ENCODE results near the gene NSG1.
A peak's percentile ranks its signal among the peaks of the same experiment; 100 is the strongest.
"Not testable (repeated sequence)": the region's sequence is repeated elsewhere in the genome, so short reads cannot be mapped to it uniquely, and the experiment has no call there.

NSG1 gene

DNA sequence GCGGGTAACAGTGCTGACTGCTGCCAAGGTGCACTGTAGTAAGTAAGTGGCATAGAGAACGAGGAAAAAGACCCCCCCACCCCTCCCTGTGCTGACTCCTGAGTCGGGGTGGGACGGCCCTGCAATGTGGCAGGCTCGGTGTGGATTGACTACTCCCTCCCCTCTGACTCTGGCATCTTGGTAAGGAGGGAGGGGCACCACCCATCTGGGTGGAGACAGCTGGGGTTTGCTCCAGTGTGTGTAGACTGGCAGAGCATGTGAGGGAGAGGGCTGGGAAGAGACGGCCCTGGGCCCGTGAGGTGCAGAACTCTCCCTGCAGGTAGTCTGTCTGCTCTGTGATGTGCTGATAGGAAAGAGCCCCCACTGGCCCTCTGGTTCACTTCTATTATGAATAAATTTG lies 31.0 kb downstream of the NSG1 start:
- peak; percentile 2 for DNase-seq

DNA sequence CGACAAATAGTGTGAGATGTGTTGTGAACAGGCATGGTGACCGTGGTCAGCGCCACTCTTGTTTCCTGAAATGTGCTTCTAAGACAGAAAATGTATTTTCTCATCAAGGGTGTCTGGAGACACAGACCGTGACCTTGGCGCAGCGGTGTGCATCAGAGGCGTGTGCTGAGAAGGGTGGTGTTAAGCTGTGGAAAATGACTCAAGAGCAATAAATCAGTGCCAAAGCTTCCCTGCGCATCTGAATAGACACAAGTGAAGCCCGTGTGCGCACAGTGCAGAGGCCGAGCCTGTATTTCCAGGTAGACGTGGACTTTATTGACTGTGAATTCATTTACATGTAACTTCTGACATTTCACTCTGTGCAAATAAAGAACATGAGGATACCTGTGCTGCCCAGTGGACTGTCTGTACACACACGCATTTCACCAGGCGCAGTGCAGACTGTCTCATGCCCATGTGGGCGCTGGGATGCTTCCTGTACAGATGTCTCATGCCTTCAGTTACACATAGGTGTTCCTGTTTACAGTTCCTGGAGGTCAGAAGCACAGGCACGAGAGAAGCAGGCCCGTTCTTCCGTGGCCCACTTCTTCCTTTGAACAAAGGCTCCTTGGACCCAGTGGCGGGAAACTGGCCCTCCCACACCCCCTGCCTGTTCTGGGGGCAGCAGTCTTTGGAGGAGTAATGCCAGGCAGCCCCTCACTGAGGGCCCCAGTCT lies 31.9 kb downstream of the NSG1 start:
- peak; percentile 3 for DNase-seq

DNA sequence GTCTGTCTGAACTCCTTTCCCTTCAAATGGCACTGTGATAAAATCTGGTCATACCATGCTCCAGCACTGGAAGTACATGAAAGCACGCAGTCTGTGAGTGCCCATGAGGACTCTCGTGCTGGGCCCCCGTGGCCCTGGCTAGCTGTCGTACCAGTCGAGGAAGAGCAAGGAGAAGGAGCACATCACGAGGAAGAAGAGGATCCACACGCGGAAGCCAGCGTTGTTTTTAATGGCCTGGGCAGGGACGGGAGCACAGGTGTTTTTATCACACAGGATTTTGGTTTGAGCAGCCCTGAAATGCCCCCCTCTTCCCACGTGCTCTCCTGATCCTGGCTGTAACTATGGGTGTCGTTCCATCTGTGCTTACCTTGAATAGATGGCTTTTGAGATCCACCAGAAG lies 33.0 kb downstream of the NSG1 start:
- no peak for DNase-seq

DNA sequence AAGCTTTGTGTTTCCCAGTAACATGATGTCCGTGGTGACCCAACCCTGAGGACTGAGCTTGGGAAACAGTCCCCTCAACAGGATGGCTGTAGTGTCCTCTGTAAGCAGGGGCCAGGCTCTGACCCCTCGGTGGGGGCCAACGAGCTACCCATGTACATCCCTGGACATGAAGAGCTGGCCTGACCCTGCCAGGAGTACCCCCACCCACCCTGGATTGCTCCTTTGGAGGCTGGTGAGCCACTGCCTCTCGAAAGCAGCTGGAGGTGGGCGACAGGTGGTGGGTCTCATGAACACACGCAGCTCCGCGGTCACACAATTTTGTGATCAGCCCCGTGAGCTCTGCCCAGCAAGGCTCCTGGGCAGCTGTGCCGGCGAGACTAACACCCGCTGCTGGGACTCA lies 33.5 kb downstream of the NSG1 start:
- DNase-seq, result no peak

DNA sequence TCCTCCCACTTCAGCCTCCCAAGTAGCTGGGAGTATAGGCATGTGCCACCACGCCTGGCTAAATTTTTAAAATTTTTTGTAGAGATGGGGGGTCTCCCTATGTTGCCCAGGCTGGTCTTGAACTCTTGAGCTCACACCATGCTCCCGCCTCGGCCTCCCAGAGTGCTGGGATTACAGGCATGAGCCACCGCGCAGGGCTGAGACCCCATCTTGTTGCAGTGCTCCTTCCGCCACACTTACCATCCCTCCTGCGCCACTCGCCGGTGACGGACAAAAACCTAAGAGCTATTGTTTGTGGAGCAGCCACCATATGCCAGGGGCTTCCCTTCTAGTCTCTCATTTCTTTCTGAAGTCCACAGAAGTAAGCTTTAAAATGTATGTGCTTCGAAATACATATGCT lies 34.5 kb downstream of the NSG1 start:
- no peak for DNase-seq

DNA sequence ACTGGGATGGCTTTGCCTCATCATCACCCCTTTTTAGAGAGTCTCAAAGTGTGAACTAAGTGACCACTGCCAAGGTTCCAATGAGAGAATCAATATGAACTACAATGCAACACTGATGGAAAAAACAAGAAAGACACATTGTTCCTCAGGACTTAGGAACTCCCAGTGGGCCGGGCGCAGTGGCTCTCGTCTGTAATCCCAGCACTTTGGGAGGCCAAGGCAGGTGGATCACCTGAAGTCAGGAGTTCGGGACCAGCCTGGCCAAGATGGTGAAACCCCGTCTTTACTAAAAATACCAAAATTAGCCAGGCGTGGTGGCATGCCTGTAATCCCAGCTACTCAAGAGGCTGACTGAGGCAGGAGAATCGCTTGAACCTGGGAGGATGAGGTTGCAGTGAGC lies 35.2 kb downstream of the NSG1 start:
- not testable (repeated sequence) for DNase-seq

DNA sequence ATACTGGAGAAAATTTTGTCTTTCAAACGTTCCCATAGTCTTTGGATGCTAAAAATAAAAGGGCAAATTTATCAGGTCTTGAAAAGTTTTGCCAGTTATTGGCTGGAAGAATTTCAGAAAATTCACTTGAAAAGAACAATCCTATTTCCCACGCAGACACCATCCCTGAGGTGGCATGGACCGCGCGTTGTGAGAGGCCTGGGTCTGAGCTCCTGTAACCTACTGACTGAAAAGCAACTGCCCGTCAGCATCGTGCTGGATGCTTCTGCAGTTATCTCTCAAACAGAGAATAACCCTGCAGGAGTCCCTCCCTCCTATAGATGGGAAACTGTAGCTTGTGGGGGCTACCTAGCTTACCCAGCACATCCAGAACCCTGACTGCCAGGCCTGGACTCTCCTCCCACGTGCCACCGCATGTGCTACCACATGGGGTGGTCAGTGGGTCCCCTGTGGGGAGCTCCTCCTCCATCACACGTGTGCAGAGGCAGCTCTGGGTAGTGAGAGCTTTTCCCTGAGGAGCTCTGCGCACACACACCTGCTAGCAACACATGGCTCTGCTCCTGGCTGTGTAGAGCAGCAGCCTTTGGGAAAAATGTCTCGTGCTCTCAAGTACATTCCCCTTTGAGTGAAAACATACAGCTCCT lies 36.1 kb downstream of the NSG1 start:
- no peak for DNase-seq

DNA sequence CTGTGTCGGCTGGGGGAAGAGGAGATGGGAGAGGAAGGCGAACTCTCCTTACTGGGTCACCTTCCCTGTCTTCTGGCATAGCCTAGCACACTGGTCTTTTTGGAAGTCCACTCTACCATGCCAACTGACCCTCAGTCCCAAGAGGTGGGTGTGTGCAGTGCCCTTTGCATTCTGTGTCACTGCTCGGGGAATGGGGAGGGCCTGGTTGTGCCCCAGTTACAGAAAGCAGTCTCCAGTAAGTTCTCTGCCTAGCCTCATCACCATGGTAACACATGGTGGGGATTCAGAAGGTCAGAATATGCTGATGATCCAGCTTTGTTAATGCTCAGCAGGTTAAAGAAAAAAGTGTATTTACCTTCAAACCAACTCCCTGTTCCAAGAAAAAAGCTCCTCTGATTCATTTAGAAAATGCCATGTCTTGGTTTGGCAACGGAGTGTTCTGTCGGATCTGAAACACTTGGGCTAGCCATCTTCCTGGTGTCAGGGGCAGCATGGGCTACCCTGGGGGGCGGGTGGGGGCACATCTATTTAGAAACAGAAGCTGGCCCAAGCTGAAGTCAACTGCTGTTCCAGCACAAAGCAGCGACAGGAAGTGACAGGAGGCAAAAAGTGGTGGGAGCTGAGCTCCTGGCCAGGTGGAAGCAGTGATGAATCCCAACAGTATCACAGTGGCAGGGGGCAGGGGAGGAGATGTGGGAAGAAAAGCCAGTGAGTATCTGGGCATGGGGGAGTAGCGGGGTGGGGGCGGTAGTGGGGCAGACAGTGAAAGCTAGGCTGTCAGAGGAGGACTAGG lies 37.0 kb downstream of the NSG1 start:
- no peak for DNase-seq

DNA sequence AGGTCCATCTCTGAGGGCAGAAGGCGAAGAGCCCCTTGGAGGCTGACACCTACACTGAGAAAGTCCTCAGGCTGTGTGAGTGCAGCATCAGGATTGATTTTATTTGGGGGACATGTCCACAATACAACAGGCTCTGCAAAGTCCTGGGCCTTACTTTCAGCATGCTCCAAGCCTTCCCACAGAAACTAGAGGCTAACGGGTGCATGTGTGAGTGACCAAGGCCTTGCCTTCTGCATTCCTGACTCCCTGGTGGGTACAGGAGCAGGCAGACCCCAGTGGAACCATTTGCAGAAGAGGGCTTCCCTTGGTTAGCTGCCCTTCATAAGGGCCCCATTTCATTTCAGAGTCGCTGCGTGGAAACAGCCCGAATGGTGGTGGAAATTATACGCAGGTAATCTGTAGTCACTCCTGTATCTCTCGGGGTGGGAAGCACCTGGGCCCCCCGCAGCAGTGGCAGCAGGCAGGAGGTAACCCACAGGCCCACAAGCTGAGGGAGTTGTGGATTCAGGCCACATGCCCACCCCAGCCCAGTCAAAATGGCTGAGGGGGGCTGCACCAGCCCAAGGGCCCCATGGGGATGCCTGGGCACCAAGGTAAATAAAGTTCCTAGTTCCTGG lies 37.7 kb downstream of the NSG1 start:
- DNase-seq, result no peak

DNA sequence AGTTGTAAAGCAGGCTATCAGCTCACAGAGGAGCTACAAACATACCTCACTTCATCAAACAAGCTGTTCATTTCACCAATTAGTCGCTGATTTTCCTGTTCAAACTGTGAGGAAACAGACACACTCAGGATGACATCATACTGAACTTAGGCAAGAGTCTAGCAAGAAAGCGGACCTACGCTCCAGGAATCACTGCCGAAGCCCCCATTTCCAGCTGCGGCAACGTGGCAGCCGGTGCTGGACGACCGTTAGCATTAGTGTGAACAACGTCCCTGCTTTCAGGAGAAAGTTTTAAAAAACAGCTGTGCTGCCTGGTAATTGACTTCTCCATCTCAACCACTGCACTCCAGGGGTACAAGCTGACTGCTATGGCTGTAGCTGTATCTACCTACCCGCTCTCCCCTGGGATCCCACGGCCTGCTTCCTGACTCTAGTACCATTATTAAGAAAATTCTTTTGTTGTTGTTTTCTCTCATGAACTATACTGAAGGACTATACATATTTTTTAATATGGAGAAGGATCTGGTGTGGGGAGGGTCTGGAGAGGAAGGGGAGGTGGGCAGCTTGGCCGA lies 38.3 kb downstream of the NSG1 start:
- no peak for DNase-seq

DNA sequence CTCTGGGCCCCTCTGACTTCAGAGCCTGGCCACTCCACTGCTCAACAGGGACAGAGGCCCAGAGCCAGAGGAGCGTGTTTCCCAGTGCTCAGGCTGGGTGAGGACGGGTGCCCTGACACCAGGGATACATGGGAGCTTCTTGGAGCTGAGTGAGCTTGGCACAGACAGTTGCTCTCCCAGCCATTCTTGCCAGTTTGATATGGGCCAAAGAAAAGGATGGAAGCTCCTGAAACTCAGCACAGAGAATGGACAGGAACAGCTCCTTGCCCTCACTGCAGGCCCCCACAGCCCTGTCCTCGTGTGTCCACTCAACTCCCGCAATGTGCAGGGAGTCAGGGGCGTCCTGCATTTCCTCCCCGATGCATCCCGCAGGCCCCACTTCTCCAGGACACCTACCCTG lies 38.8 kb downstream of the NSG1 start:
- DNase-seq, result no peak

DNA sequence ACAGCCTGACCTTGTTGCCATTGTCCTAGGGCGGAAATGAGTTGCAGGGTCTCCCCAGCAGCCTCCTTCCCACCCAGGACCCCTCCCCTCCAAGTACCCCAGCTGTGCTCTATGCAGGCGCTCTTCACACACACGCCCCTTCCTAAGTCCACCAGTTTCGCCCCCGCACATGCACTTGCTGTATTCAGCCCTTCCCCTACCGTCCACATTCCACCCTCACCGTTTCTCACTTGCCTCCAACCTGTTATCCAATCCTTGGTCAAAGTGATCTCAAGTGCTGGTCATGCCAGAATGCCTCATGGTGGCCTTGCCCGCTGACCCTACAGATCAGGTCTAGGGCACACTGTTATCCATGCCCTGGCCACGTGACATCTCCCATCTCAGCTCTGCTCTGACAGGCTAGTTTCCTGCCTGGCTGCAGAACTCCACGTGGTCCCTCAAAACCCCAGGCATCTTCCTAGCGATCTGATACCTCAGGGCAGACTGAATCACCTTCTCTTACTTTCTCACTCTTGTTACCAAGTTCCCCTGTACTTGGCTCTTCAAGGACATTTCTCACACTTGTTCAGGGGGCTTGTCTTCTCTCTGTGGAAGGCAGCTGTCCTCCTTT lies 39.7 kb downstream of the NSG1 start:
- no peak for DNase-seq

DNA sequence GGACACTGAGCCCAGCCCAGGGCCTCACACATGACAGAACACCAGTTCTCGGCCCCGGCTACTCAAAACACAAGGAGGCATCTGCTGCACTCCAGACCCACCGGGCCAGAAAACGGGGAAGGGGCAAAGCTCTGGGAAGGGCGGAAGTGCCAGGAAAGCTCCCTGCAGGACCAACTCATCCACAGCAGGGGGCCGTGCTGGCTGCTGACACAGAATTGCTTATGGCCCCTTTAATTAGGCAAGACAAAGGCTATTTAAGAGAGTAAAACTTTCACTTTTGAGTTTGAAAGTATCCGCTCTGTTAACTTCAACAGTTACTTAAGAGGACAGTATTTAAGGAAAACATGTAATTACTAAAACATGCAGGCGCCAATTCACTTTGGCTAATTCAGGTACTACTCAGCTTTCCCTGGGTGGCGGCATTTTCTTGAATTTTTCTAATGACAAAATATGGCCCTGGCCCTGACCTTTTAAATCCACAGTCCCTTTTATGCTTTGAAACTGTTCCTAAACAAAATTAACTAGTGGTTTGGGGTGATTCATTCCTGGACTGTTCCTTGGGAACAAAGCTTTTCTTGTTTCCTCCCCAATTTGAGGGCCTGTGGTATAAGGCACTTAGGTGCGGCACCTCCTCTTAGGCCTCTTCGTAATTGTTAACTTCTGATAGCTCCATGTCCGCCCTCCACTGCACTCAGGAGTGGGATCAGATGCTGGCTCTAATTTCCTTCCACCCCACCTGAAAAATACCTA lies 40.4 kb downstream of the NSG1 start:
- no peak for DNase-seq

DNA sequence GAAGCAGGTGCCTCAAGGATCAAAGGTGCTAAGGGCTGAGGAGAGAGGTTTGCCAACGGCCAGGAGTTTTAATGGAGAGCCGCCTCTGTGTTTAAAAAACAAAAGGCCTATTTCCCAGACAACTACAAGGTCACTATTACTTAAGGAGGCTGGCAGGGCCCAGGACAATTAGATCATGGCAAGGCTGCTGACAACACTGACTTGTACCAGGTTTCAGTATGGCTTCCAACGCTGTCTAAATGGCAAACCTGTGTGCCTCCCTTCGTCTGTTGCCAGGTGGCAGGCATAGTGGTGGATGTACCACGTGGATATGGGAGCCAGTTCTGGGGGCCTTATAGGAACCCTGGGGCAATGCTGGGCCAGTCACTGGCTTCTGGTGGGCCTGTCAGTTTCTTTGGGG lies 41.0 kb downstream of the NSG1 start:
- no peak for DNase-seq

DNA sequence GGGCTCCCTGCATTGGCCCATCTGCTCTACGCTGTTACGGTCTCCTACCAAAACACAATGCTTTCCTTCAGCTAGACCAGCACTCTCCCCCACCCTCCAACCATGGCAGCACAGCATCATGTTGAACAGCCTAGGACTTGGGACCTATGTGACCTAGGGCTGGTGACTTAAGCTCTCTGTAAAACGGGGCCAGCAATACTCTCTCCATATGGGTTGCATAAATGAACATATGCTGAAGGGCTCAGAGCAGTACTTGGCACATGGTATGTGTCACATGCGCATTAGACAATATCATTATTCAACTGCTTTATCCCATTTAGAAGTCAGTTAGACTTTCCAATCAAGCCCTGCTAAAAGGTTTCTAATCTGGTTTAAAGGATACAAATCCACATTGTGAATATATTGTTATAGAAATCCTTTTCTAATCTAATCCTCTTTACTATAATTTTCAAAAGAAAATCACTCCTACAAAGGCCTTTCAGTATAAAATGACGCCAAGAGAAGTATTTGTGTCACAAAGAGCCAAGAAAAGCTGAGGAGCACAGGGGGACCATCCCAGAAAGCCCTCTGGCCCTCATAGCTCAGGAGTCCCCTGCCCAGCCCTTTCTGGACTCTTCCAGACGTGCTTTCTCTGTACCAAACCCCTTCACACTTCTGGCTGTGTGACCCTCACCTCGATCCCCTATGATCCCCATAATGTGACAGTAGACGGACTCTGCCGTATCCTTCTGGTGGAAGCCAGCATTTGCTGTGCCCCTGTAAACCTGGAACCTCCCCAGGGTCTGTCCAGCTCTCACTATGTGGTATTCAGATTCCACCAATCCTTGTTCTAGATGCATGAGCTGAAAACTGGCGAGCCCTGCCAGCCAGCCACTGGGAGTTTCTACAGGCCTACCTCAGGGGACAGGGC lies 42.3 kb downstream of the NSG1 start:
- no peak for DNase-seq

DNA sequence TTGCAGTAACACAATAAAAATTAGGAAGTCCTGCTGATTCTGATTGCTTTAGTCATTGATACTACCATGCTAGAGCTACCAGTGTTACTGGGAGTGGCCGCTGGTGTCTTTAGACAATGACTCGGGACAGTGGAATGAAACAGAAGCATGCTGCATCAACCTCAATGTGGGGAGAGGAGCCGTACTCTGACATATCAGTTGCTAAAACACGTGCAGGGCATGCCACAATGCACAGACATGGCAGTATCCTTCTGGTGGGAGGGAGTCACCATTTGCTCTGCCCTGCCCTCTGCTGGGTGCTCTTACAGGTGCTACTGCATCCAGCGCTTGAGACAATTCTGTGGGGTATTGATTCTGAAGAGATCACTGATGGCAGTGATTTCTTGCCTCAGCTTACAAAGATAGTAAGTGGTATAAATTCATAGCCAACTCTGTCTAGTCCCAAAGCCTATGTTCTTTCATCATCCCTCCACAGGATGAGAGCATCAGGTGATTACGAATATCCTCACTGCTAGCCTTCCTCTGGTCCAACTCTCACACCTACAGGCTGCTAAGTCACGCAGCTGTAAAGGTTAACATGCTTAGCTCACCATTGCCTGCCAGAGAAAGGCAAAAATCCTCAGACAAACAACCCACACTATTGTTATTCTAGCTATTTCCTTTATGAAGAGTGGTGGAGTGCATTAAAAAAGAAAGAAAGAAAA lies 43.7 kb downstream of the NSG1 start:
- DNase-seq, result peak; percentile 44

DNA sequence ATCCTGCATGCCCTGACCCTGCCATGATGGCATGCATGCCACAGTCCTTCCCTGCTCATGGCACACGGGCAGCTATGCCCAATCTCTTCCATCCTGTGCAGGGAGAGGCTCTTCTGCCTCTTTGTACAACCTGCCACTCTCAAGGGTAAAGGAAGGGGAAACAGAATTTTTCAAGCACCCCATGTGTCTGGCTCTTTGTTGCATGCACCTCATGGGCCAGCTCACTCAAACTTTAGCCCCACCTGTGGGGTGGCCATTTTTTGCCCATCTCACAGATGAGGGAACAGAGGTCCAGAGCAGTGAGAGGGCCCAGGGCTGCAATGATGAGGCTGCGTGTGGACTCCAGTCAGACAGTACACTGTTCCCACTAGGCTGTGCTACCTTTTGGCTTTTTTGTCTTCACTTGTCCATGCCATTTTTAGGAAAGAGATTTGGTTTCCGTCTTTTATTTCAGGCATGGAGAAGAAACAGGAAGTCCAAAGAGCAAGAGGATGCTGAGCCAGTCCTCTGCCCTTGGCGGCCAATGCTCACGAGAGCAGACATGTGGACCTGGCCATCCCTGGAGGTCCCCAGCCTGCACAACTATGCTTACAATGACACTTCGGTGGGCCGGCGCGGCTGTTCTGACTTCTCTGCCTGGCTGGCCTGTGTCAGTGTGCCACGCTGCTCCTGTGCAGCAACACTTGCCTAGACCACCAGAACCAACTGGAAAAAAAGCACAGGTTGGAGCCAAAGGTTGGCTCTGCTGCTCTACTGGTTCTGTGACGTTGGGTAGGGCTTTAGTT lies 45.6 kb downstream of the NSG1 start:
- DNase-seq, result no peak

DNA sequence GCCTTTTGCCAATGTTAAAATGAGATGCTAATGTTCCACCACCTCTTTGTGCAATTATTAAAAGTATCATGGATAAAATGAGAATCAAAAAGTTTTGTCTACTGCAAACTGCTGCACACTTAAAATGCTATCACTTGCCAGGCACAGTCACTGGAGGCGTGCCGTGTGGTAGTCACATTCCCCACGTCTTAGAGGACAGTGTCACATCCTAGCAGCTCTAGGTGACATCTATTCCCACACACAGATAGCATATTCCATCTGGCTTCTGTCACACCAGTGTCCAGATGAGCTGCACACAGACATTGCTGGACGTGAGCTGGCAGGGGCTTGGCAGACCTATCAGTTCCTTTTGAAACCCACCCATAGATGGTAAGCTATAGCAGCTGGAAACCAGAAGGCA lies 47.0 kb downstream of the NSG1 start:
- DNase-seq, result no peak

DNA sequence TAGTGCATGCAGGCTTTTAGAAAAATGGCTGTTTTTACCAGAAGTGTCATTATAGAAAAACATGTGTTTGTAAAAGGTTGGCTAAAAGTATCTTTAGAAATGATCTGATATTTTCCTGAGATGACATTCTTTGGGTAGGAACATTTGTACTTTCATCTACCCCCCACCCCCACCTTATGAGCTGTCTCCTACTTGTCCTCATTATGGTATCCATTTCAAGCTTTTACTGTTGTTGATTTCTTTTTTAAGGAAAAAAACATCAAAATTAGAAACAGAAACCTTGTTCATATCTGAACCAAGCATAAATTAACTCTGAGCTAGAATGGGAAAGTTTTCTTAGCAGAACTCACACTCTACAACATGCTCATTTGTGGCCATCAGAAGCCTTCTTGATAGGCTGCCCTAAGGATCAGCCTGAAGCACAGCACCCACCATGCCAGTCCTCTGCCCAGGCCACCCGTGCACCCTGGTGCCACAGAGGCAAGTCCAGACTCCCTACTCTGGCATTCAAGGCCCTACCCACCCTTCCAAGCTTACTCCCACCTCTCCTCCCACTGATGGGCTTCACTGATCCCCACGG lies 49.4 kb downstream of the NSG1 start:
- no peak for DNase-seq
